ENCODE data around the gene ANKK1. TPM values are rescaled to one million over a fixed set of nuclear protein-coding genes. Genes with fewer than 3 reads are reported as not detected.

Gene ANKK1, protein sequence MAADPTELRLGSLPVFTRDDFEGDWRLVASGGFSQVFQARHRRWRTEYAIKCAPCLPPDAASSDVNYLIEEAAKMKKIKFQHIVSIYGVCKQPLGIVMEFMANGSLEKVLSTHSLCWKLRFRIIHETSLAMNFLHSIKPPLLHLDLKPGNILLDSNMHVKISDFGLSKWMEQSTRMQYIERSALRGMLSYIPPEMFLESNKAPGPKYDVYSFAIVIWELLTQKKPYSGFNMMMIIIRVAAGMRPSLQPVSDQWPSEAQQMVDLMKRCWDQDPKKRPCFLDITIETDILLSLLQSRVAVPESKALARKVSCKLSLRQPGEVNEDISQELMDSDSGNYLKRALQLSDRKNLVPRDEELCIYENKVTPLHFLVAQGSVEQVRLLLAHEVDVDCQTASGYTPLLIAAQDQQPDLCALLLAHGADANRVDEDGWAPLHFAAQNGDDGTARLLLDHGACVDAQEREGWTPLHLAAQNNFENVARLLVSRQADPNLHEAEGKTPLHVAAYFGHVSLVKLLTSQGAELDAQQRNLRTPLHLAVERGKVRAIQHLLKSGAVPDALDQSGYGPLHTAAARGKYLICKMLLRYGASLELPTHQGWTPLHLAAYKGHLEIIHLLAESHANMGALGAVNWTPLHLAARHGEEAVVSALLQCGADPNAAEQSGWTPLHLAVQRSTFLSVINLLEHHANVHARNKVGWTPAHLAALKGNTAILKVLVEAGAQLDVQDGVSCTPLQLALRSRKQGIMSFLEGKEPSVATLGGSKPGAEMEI
- total RNA-seq = under 1 TPM; 0.09 to 0.39 TPM
- under 1 TPM; 0.26 to 0.95 (median 0.55) TPM for polyA plus RNA-seq (ENCODE audit: insufficient read length in 6 of 6)
- long read RNA-seq, donor 1 = 0 reads
- long read RNA-seq, donor 2 = 0 reads
- long read RNA-seq, donor 3 = 0 reads
- long read RNA-seq, donor 4 = 0 reads
- long read RNA-seq, donor 5 = 0 reads
- long read RNA-seq, donor 6 = 0 reads
- long read RNA-seq, donor 7 = 0 reads
- long read RNA-seq, donor 8 = 0 reads
- long read RNA-seq, donor 9 = 0 reads
- long read RNA-seq, donor 10 = 0 reads
- long read RNA-seq, donor 11 = 0 reads
- long read RNA-seq, donor 12 = 0 reads

- no peak within 1 kb of the TSS for H3K27ac ChIP-seq
- intact Hi-C loops (cut with DNase I) = no loop called here
Observed at GRCh38 chr11:113387605-113388211, at the start of gene ANKK1. Gene ANKK1 (plus strand): TSS chr11:113387779. CDS start chr11:113387885, 106 bp downstream.

DNA sequence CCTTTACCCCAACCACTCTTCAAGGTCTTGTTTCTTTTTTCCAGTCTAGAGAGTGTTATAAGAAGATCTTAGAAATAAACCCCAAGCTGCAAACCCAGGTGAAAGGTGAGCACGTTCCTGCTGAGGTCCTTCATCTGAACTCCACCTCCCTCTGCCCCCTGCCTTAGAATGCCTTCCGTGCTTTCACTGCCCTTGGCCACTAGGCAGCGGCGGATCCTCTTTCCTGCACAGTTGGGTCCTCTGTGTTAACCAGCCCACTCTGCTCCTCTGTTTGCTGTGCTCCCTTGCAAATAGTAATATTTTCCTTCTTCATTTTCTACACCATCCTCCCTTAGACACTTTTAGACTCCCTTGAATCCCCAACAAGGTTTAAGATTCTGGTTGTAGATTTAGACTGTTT, 48.8 kb upstream of the ANKK1 start:
- H3K27me3 ChIP-seq = no peaks in the 10 kb centered on the region
- ATAC-seq = no peak
- intact Hi-C loops (cut with DNase I) = no loop called here
- H3K4me1 ChIP-seq = no peaks in the 10 kb centered on the region
- peaks cover 0 to 80% of the 10 kb centered on the region in 2 donors for H3K36me3 ChIP-seq
- TF ChIP-seq, protein P1, sequence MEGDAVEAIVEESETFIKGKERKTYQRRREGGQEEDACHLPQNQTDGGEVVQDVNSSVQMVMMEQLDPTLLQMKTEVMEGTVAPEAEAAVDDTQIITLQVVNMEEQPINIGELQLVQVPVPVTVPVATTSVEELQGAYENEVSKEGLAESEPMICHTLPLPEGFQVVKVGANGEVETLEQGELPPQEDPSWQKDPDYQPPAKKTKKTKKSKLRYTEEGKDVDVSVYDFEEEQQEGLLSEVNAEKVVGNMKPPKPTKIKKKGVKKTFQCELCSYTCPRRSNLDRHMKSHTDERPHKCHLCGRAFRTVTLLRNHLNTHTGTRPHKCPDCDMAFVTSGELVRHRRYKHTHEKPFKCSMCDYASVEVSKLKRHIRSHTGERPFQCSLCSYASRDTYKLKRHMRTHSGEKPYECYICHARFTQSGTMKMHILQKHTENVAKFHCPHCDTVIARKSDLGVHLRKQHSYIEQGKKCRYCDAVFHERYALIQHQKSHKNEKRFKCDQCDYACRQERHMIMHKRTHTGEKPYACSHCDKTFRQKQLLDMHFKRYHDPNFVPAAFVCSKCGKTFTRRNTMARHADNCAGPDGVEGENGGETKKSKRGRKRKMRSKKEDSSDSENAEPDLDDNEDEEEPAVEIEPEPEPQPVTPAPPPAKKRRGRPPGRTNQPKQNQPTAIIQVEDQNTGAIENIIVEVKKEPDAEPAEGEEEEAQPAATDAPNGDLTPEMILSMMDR (IDR thresholded peaks at IDR 0.05) = no peak
- no peak overlapping the region for H3K27ac ChIP-seq
- no peak overlapping the region for H3K4me3 ChIP-seq
- no peaks in the 10 kb centered on the region for H3K9me3 ChIP-seq
- no peak for DNase-seq

More at GRCh38 chr11:113387605-113388211, at the start of gene ANKK1:
- no peaks in the 10 kb centered on the region for H3K36me3 ChIP-seq
- ATAC-seq (peak; percentile 63), DNase-seq (peak in 1 of 4 donors; percentile 7)
- no peak within 1 kb of the TSS for H3K4me3 ChIP-seq
- H3K27me3 ChIP-seq = peaks cover 9 to 34% of the 10 kb centered on the region in 2 donors
- H3K9me3 ChIP-seq = no peaks in the 10 kb centered on the region
- no peaks in the 10 kb centered on the region for H3K4me1 ChIP-seq
- TF ChIP-seq, protein P1 (IDR thresholded peaks at IDR 0.05) = peak in 1 of 2 donors; percentile 15

GRCh38 chr11:113339929-113340589, 47.5 kb upstream of the ANKK1 start:
- Histone ChIP-seq H3K27me3 (no peaks in the 10 kb centered on the region), H3K36me3 (peaks cover 0 to 76% of the 10 kb centered on the region in 2 donors)

GRCh38 chr11:113341388-113342165, 46.0 kb upstream of the ANKK1 start:
- H3K27me3 ChIP-seq = no peaks in the 10 kb centered on the region
- no peak for DNase-seq
- intact Hi-C loops (cut with DNase I) = no loop called here
- no peak overlapping the region for H3K4me3 ChIP-seq
- TF ChIP-seq, protein P1 (IDR thresholded peaks at IDR 0.05) = no peak
- no peak for ATAC-seq
- H3K4me1 ChIP-seq = no peaks in the 10 kb centered on the region
- H3K9me3 ChIP-seq = no peaks in the 10 kb centered on the region
- peaks cover 0 to 63% of the 10 kb centered on the region in 2 donors for H3K36me3 ChIP-seq
- no peak overlapping the region for H3K27ac ChIP-seq

More at GRCh38 chr11:113339929-113340589, 47.5 kb upstream of the ANKK1 start:
- H3K4me3 ChIP-seq = no peak overlapping the region
- no peak overlapping the region for H3K27ac ChIP-seq
- DNase-seq (no peak), ATAC-seq (no peak)
- no peaks in the 10 kb centered on the region for H3K4me1 ChIP-seq
- intact Hi-C loops (cut with DNase I) = no loop called here
- no peaks in the 10 kb centered on the region for H3K9me3 ChIP-seq
- TF ChIP-seq, protein P1 (IDR thresholded peaks at IDR 0.05) = no peak

All from left lung (tissue), 14 donors.